AG04450 (cell line): ENCODE data around the gene LMOD3. TPM values are rescaled to one million over a fixed set of nuclear protein-coding genes. Genes with fewer than 3 reads are reported as not detected.

Source experiments
- CTCF ChIA-PET: fragments of 300-600, 350-600 bp; formaldehyde crosslinking; extraction: SDS; loops from one replicate; lab custom pipeline; 2022; ENCODE audit warnings: antibody characterized with exemption, inconsistent platforms; lab: Charles Lee
- POLR2A ChIA-PET: fragments of 350-600 bp; formaldehyde crosslinking; extraction: SDS; loops from one replicate; lab custom pipeline; 2021; ENCODE audit warnings: antibody characterized with exemption, inconsistent platforms; lab: Yijun Ruan, JAX
- DNase-seq: peaks from one replicate; pipeline ENCODE4 v3.0.0-alpha.2; 2011; ENCODE audit warnings: low read depth, low spot score
- H3K27ac ChIP-seq: one replicate; pipeline ENCODE4 v1.5.1; 2012; ENCODE audit warnings: low read depth, low read length, control low read depth
- H3K27me3 ChIP-seq: one replicate; pipeline ENCODE4 v1.6.0; 2012; ENCODE audit warnings: low read length; ENCODE audit not compliant: control insufficient read depth, insufficient read depth
- H3K4me3 ChIP-seq: 2 replicates; pipeline ENCODE4 v1.5.1; 2011; ENCODE audit warnings: mild to moderate bottlenecking, low read depth, low read length, control low read depth
- H3K9me3 ChIP-seq: 2 replicates; pipeline ENCODE4 v1.5.1; 2012; ENCODE audit warnings: low read length; ENCODE audit not compliant: control insufficient read depth, insufficient read depth
- CTCF ChIP-seq: IDR thresholded peaks from 2 replicates; pipeline ENCODE4 v1.5.1; 2011; ENCODE audit warnings: low read depth, low read length, control low read depth, inconsistent platforms
- polyA plus RNA-seq: library from polyadenylated mRNA; depleted of rRNA; stranded (reverse); fragments of >200 nt; gene quantifications from 2 replicates; pipeline ENCODE4 v1.2.3, GENCODE V29; 2011

The LMOD3 gene
- polyA plus RNA-seq, 1 experiment: not detected

- no peak for DNase-seq
These were observed 56.3 kb downstream of the LMOD3 start for GRCh38 chr3:69066121-69066520.

GRCh38 chr3:69065318-69065964 is 57.0 kb downstream of the LMOD3 start:
- POLR2A ChIA-PET: no interaction called here
- no peak overlapping the region for H3K4me3 ChIP-seq
- CTCF ChIA-PET: interaction anchor here (1.0 kb wide), 1 partner anchor 13 kb away, joined by 4 read pairs; the partner anchor contains the start of gene TMF1
- no peaks in the 10 kb centered on the region for H3K27me3 ChIP-seq
- TF ChIP-seq CTCF: no peak
- H3K27ac ChIP-seq: no peak overlapping the region
- H3K9me3 ChIP-seq: no peaks in the 10 kb centered on the region
- no peak for DNase-seq

More at GRCh38 chr3:69066121-69066520, 56.3 kb downstream of the LMOD3 start:
- Histone ChIP-seq H3K9me3 (no peaks in the 10 kb centered on the region), H3K27me3 (no peaks in the 10 kb centered on the region), H3K4me3 (no peak overlapping the region), H3K27ac (no peak overlapping the region)
- ChIA-PET CTCF (no interaction called here), POLR2A (no interaction called here)
- TF ChIP-seq CTCF: no peak

- CTCF ChIA-PET: no interaction called here
These were observed 58.8 kb downstream of the LMOD3 start for GRCh38 chr3:69063636-69064035.

GRCh38 chr3:69059688-69060087 is 62.7 kb downstream of the LMOD3 start:
- H3K9me3 ChIP-seq: no peaks in the 10 kb centered on the region
- no peak overlapping the region for H3K27ac ChIP-seq
- DNase-seq: no peak
- no peak overlapping the region for H3K4me3 ChIP-seq
- ChIA-PET CTCF (no interaction called here), POLR2A (no interaction called here)
- no peaks in the 10 kb centered on the region for H3K27me3 ChIP-seq
- TF ChIP-seq CTCF: no peak

More at GRCh38 chr3:69063636-69064035, 58.8 kb downstream of the LMOD3 start:
- no peak overlapping the region for H3K27ac ChIP-seq
- no peak for TF ChIP-seq CTCF
- POLR2A ChIA-PET: no interaction called here
- DNase-seq: no peak
- H3K9me3 ChIP-seq: no peaks in the 10 kb centered on the region
- H3K27me3 ChIP-seq: no peaks in the 10 kb centered on the region
- H3K4me3 ChIP-seq: no peak overlapping the region

- Histone ChIP-seq H3K4me3 (no peak overlapping the region), H3K9me3 (no peaks in the 10 kb centered on the region), H3K27me3 (no peaks in the 10 kb centered on the region), H3K27ac (no peak overlapping the region)
- CTCF ChIA-PET: no interaction called here
- POLR2A ChIA-PET: no interaction called here
- no peak for DNase-seq
- TF ChIP-seq CTCF: no peak
These were observed 63.5 kb downstream of the LMOD3 start for GRCh38 chr3:69058947-69059224.
